Skeletal muscle cell (primary cell): ENCODE data around the gene UBE3B.

Experiments
- DNase-seq: peaks from one replicate; pipeline ENCODE4 v3.0.0-alpha.2; 2010; ENCODE audit warnings: low read depth
- H3K4me3 ChIP-seq: 2 replicates; pipeline ENCODE4 v1.5.1; 2011; ENCODE audit warnings: low read depth, mild to moderate bottlenecking, control low read depth, low read length, moderate library complexity

The UBE3B gene

DNA sequence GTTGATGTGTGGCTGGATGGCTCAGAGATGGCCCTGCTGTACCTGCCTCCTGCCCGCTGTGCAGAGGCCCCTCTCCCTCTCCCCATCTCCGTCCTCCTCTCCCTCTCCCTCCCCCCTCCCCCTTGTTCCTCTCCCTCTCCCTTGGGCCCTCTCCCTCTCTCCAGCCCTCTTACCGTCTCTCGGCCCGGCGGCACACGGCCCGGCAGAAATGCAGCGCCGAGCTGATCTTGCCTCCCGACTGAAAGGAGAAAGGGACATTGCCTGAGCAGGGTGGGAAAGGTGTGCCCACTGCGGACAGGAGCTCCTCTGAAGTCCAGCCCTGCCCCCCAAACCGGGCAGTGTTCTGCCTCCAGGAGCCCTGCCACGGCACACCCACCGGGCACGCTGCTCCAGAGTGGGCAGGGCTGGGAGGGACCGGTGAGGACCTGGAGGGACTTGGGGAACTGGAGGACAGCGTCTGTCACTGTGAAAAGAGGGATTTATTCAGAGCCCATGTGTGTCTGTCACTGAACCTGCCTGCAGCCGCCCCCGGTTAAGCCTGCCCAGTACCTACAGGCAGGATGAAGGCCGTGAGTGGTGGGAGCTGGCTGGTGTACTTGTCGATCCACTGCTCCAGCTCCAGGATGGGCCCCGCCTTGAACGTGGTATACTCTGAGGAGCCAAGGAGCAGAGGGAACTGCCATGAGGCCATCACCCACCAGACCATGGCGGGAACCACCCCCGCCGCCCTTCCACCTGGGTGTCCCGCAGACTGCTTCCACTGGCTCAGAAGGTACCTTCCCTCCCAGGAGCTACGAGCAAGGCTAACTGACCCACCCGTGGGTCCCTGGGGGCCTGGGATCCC is 83.7 kb downstream of the UBE3B start:
- no peak for DNase-seq
- H3K4me3 ChIP-seq, result no peak overlapping the region

DNA sequence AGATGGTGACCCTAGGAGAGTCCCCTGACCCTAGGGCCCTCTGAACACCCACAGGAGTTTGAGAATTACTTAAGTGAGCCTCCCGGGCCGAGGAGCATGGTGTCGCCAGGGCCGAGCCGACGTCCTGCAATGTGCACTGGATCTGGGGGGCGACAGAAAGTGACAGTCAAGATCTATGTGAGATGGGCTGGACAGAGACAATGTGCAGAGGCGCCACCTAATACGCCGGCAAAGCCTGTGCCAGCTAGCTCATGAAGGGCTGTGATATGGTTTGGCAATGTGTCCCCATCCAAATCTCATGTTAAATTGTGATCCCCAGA is 84.2 kb downstream of the UBE3B start:
- DNase-seq, result no peak

DNA sequence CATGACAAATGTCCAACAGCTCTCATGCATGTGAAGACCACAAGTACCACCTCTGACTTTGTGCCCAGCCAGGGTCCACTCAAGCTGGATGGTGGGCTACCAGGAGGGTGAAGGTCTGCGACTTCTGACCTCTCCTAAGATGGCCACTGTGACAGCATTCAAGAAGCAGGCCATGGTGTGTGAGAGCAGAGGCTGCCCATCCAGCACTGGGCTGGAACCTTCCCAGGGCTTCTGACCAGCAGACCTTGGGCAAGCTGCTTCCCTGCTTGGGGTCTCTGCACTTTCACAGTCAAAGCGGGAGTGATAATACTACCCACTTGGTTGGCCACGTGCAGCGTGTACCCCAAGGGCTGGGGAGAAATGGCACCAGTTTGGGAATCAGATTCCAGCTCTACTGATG is 85.4 kb downstream of the UBE3B start:
- DNase-seq, result no peak
- no peak overlapping the region for H3K4me3 ChIP-seq

More for the DNA sequence above, 84.2 kb downstream of the UBE3B start:
- no peak overlapping the region for H3K4me3 ChIP-seq

DNA sequence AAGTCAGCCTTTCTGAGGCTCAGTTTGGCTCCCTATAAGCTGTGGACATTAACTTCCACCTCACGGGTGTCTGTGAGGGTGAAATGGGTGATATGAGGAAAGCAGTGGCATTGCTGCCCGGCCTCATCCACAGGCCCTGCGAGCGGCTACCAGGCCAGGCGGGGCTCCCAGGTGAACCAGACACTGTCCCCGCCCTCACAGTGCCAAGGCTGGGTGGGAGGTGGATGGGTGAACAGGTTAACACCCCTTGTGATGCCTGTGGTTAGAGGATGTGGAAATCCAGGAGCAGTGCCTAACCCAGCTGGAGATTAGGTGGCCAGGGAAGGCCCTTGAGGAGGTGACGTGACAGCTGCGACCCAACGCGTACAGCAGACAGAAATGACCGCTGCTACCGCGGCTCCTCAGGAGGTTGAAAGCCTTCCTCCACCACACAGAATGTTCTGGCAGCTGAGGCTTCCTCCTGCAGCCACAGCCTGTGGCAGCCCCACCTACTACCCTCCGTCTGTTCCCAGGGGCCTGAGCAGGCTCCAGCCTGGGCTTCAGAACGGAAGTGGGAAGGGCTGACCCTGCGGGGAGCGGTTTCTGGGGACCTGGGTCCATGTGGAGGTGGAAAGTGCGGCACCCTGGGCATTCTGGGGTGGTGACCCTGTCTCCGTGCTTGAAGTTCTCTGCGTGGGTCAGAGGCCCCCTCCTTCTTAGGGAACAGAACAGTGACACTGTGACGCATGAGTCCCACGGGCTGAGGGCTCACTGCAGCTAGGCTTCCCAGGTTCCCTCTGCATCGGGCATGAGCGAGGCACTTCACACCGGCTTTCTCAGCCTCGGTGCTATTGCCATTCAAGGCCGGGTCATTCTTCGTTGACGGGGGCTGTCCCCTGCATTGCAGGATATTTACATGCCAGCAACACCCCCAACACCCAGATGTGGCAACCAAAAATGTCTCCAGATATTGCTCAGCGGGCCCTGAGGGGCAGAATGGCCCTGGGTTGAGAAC is 86.2 kb downstream of the UBE3B start:
- no peak overlapping the region for H3K4me3 ChIP-seq
- no peak for DNase-seq

DNA sequence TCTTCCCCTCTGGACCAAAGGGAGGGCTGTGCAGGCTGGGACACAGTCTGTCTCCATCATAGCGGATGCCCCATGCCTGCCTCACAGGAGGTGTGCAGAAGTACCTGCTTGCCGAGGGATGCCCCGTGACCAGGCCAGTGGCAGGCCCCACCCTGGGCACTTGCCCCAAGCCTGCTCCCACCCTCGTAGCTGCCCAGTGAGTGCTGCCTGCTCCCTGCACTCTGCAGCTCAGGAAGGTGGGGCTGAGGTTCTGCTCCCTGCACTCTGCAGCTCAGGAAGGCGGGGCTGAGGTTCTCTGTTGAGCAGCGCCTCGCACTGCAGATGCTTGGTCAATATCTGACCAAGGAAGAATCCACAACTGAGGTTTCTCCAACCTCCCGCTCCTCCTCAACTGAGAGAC is 89.0 kb downstream of the UBE3B start:
- DNase-seq, result no peak

DNA sequence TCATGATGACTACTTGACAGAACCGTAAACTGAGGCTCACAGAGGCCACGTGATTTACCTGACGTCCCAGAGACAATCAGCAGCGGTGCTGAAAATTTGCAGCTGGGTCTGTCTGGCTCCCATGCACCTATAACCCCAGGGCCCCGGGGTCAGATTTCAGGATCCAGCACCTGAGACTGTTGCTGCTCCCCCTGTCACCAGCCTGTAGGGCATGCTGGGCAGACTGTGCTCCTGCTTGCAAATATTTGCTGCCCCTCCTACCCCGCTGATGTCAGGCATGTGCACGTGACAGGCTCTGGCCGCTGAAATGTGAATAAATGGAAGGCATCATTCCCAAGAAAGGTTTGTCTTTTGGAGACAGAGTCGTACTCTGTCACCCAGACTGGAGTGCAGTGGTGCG is 89.9 kb downstream of the UBE3B start:
- H3K4me3 ChIP-seq, result no peak overlapping the region
- DNase-seq, result no peak

More for the DNA sequence above, 89.0 kb downstream of the UBE3B start:
- no peak overlapping the region for H3K4me3 ChIP-seq

DNA sequence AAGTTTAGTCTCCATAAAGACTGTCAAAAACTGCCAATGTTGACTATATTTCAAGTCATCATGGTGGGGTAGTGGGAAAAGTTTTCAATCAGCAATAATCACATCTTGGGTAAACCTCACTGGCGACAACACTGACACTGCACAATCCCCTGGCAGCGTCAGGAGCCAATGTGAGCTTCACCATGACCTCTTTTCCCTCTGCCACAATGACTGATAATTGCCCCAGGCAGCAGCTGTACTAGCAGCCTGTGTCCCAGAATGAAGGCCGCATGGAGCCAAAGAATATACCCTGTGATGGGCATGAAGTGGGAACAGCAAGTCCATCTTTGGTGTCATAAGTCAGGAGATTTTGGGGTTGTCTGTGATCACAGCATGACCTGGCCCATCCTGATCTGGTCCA is 90.5 kb downstream of the UBE3B start:
- no peak for DNase-seq
- H3K4me3 ChIP-seq, result no peak overlapping the region

DNA sequence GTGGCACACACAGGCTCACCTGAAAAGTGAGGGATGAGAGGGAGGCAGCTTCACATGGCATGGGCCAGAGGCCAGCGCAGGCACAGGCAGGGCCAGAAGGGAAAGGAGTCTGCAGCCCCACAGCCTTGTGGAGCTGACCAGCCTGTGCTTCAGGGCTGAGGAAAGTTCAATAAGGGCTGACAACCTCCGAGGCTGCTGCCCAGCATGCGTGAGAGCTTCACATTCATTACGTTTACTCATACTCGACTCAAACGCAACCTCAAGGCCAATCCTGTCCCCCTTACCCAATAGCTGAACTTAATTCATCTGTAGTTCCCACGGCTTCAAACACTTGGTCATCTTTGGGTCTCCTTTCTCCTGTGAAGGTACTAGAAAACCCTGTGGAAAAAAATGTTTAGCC is 91.1 kb downstream of the UBE3B start:
- H3K4me3 ChIP-seq, result no peak overlapping the region
- DNase-seq, result no peak

DNA sequence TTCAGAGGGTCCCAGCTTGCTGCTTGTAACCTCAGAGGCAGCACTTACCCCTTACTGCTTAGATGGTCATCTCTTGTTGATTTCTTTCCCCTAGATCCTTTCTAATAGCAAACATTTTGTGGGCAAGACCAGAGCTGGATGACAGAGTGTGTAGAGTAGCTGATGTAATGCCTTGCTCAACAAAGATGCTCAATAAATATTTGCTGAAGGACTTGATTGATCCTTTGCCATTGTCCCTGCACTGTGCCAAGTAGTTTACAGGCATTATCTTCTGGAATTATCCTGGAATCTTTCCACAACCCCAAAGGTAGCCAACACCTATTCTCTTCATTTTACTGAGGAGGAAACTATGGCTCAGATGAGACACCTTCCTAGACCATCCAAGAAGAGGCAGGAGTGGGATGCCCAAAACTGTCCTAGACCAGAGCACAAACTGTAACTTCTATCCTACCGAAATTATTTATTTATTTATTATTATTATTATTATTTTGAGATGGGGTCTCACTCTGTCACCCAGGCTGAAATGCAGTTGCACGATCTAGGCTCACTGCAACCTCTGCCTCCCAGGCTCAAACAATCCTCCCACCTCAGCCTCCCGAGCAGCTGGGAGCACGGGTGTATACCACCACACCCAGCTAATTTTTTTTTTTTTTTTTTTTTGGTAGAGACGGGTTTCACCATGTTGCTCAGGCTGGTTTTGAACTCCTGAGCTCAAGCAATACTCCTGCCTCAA is 94.5 kb downstream of the UBE3B start:
- DNase-seq, result no peak
- peak overlapping the region; percentile 86 for H3K4me3 ChIP-seq

DNA sequence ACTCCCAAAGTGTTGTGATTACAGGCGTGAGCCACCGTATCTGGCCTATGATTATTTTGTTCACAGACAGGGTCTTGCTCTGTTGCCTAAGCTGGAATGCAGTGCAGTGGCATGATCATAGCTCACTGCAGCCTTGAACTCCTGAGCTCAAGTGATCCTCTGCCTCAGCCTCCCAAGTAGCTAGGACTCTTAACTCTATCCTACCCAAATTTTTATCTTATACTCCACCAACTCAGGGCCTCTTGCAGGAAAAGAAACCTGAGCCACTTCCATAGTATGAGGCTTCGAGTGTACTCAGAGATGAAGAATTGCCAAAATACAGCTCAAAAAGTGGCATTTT is 95.0 kb downstream of the UBE3B start:
- DNase-seq, result no peak

DNA sequence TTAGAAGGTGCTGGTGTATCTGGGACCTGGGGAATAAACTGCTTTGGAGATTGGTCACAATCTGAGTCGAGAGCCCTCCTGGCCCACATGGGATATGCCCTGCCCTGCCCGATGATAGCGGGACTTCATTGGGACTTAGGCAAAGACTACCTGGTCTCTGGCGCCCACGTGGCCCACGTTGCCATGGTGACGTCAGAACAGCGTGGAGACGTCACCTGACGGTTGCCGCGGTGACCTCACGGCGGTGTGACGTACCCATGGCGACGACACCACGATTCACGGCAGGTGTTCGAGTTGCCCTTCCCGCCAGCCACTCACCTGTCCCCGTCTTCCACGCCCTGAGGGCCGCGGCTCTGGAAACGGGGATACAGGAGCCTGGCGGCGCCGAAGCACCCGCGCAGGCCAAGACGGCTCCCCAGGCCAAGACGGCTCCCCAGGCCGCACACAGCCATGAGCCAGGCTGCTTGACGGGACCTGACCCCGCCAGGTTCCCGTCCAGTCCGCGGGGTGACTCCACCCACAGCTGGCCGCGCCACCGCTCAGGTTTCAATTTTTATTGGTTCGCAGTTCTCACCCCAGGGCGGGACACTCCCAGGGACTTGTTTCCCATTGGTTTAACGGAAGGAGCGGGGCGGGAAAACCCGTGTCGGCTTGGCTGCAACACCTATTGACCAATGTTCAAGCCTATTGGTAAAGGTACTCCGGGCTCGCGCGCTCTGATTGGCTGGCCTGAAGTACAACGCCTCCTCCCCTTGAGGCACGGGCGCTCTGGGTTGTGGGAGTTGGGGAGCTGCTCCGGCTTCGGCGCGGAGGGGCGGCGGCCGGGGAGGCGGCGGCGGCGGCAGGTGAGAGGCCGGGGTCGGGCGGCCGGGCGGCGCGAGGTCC is 95.8 kb downstream of the UBE3B start, which contains the start of the genes MMAB and MVK:
Gene MMAB (minus strand): TSS at position 476 of the 885 bp plus-strand sequence. CDS start 24 bp downstream, at position 452.
Gene MVK (plus strand): TSS at position 766 of the 885 bp plus-strand sequence. CDS start 1,029 bp downstream, outside the sequence.
- DNase-seq, result peak; percentile 98
- peak within 1 kb of the TSS; percentile 86 for H3K4me3 ChIP-seq

More for the DNA sequence above, 95.0 kb downstream of the UBE3B start:
- H3K4me3 ChIP-seq, result peak overlapping the region; percentile 86

DNA sequence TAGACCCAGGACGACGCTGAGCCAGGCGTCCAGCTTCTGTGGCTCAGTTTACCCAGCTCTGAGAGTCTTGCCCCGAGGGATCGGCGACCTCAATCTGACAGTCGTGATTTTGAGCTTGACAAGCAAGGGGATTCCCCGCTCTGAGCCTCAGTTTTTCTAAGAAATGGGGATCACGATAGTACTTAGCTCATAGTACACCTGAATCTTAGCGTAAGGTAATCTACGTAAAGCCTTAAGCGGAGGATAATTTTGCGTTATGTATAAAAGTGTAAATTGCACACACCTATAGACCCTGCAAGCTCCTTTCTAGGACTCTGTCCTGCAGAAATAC is 96.4 kb downstream of the UBE3B start:
- no peak for DNase-seq

DNA sequence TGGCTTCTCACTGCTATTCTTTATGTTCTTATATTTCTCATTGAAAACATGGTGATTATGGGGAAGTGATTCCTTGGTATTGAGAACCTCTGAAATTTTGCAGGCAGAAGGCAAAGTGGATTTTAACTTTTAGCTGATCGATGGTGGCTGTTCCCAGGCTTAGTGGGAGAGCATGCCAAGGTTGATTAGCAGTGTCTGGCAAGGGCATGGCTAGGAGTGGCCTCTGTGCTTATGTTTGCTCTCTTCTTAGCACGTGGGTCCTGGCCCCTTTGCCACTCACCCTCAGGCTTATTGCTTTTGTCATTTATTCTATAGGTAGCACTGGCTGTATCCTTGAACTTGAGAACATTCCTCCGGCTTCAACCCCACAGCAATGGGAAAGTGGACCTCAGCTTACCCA is 98.2 kb downstream of the UBE3B start:
- DNase-seq, result no peak

More for the DNA sequence above, 96.4 kb downstream of the UBE3B start:
- H3K4me3 ChIP-seq, result peak overlapping the region; percentile 86

DNA sequence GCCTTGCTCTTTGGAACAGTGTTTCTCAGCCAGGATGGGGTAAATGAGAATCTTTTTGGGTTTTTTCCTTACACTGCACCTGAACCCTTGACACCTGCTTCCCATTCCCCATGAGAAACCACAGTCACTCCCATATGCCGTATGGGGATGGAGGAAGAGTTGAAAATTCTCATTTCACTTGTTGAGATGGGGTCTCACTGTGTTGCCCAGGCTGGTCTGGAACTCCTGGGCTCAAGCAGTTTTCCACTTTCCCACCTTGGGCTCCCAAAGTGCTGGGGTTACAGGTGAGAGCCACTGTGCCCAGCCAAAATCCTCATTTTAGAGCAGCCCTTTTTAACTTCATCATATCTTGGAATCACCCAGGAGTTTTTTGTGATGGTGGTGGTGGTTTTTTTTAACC is 99.9 kb downstream of the UBE3B start:
- no peak for DNase-seq
- H3K4me3 ChIP-seq, result no peak overlapping the region

More for the DNA sequence above, 98.2 kb downstream of the UBE3B start:
- no peak overlapping the region for H3K4me3 ChIP-seq

DNA sequence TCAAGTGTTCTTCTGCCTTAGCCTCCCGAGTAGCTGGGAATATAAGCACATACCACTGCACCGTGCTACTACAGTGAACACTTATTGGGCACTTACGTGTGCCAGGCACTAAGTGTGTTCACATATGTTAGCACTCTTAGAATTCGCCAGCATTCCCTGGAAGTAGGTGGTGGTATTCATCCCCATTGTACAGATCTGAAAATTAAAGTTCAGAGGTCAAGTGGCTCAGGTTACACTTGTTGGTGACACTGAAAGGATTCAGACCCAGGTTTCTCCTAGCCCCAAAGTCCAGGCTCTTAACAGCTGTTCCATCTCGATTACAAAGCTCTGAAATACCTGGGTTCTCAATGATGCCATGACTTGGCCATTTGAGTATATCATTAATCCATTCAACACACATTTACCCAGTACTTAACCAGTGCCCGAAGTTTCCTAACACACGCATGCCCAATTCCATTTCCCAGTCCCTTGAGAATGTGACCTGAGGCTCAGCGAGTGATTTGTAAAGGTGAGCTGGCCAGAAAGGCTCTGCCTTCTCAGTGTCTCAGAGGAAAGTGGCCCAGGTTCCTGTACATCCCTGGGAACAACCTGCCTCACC is 101.0 kb downstream of the UBE3B start:
- DNase-seq, result no peak
- H3K4me3 ChIP-seq, result no peak overlapping the region

DNA sequence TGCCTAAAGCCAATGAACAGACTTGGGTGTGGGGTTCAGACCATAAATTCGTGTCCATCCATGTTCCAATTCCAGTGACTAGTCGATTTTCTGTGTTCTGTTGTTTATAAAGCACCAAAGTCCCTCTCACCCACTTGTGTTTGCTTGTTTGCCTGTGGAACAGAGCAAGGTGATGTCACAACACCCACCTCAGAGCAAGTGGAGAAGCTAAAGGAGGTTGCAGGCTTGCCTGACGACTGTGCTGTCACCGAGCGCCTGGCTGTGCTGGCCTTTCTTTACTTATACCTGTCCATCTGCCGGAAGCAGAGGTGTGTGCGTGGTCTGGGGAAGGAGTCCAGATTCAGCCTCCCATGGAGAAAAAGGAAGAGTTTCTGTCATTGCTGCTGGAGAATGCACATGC is 102.2 kb downstream of the UBE3B start:
- H3K4me3 ChIP-seq, result no peak overlapping the region
- no peak for DNase-seq

DNA sequence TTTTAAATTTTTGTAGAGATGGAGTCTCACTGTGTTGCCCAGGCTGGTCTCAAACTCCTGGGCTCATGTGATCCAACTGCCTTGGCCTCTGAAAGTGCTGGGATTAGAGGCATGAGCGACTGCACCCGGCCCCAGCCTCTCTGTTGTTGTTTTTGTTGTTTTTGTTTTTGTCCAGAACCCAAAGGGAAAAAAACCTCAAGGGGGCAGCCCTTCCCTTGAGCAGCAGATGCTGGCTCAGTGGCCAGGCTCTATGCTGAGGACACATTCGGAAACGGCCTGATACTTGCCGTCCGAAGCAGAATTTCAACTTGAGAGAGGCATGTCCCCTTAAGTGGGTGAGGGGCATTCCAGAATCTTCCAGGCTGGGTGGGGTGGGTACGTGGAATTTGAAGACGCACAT is 102.8 kb downstream of the UBE3B start:
- H3K4me3 ChIP-seq, result no peak overlapping the region
- no peak for DNase-seq

DNA sequence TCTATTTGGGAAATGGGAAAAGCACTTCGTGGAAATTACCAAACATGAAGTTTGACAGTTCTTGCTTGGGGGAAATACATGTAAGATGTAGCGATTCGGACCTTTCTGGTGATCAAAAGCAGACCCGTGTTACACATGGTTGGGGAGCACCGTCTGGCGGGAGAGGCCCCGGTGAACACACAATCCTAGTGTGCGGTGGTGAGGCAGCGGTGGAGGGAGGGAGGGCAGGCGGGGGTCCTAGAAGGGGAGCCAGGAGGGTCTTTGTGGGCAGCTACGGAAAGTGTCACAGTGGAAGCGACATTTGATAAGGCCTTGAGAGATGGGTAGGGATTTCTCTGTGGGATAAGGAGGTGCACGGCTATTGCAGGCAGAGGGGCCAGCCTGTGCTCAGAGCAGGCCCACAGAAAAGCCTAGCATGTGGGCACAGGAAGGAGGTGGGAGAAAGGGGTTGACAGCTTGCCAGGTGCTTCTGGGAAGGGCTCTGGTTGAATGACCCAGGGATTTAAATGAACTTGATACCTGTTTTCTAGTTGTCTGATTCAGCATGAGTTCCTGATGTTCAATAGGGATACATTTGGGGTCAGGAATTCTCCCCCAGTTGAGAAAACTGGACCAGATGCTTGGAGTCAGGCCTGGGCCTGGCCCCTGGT is 103.4 kb downstream of the UBE3B start:
- DNase-seq, result no peak
- no peak overlapping the region for H3K4me3 ChIP-seq
